HL-60 (cell line): Measurements from ENCODE around the gene RGS14.

Source experiments
- DNase-seq, 2 experiments: peaks; one replicate each; pipeline ENCODE4 v3.0.0-alpha.2; 2010 to 2020; ENCODE audit warnings: low read depth in 1 of 2, low spot score in 1 of 2
- H3K27ac ChIP-seq: fragments of 250-450 bp; sonication (Bioruptor Pico); replicated peaks from 2 replicates; pipeline ENCODE4 v1.5.1; 2020; ENCODE audit warnings: mild to moderate bottlenecking, moderate library complexity
- H3K27me3 ChIP-seq: fragments of 250-450 bp; sonication (Bioruptor Pico); 2 replicates; pipeline ENCODE4 v1.5.1; 2021; ENCODE audit warnings: mild to moderate bottlenecking, moderate library complexity; ENCODE audit not compliant: insufficient read depth, poor library complexity, severe bottlenecking
- H3K4me3 ChIP-seq: replicated peaks from 2 replicates; pipeline ENCODE4 v1.5.1; 2011; ENCODE audit warnings: mild to moderate bottlenecking, control low read depth, low read length; ENCODE audit not compliant: insufficient read depth
- GABPA ChIP-seq: IDR thresholded peaks from 2 replicates; pipeline ENCODE4 v1.6.1; 2012; ENCODE audit warnings: low read depth
- POLR2AphosphoS5 ChIP-seq: IDR thresholded peaks from 2 replicates; pipeline ENCODE4 v1.6.1; 2012; ENCODE audit warnings: low read depth
- SPI1 ChIP-seq: IDR thresholded peaks from 2 replicates; pipeline ENCODE4 v1.6.1; 2012; ENCODE audit warnings: low read depth, mild to moderate bottlenecking, borderline replicate concordance
- TF ChIP-seq, protein P1 (sequence below): IDR thresholded peaks from one replicate; pipeline ENCODE4 v1.5.1; 2011; ENCODE audit warnings: low read length, control low read depth, inconsistent platforms; ENCODE audit not compliant: insufficient read depth
- TF ChIP-seq, protein P2 (sequence below): IDR thresholded peaks from 2 replicates; pipeline ENCODE4 v1.6.1; 2012; ENCODE audit warnings: low read depth; ENCODE audit not compliant: insufficient replicate concordance

Gene RGS14

DNA sequence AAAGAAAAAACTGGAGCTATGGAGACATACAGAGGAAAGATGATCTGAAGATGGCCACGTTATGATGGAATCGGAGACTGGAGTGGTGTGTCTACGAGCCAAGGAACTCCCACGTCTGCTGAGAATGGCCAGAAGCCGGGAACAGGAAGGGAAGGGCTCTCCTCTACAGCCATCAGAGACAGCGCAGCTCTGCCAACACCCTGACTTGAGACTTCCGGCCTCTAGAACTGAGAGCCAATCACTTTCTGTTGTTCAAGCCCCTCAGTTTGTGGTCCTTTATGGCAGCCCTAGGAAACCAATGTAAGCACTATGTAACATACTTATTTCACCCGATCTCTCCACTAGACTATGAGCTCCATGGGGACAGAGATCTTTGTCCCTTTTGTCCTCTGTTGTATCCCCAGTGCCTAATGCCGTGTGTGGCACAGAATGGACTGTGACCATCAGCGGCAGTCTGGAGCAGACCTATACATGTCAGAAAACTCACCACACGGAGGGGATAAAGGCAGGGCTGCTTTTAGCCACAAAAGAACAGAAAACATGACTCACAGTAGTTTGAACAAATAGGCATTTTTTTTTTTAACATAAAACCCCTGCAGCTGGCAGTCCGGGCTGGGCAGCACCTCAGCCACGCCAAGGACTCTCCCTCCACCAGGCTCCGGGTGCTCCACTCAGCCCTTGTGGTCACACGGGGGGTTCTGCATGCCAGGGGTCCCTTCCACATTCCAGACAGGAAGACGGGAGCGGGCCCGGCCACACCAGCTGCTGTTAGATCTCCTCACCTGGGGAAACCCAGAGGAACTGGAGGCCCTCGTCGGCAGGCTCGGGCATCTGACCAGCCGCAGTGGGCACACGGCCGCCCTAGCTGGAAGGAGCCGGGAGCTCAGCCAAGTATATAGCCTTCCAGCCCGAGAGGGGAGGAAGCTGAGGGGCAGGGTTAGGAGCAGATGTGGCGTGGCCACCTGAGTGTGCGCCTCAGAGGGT, 29.9 kb upstream of the RGS14 start:
- TF ChIP-seq GABPA (no peak), POLR2AphosphoS5 (no peak)
- TF ChIP-seq, protein P1, sequence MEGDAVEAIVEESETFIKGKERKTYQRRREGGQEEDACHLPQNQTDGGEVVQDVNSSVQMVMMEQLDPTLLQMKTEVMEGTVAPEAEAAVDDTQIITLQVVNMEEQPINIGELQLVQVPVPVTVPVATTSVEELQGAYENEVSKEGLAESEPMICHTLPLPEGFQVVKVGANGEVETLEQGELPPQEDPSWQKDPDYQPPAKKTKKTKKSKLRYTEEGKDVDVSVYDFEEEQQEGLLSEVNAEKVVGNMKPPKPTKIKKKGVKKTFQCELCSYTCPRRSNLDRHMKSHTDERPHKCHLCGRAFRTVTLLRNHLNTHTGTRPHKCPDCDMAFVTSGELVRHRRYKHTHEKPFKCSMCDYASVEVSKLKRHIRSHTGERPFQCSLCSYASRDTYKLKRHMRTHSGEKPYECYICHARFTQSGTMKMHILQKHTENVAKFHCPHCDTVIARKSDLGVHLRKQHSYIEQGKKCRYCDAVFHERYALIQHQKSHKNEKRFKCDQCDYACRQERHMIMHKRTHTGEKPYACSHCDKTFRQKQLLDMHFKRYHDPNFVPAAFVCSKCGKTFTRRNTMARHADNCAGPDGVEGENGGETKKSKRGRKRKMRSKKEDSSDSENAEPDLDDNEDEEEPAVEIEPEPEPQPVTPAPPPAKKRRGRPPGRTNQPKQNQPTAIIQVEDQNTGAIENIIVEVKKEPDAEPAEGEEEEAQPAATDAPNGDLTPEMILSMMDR = no peak
- DNase-seq = no peak
- Histone ChIP-seq H3K27ac (no peak overlapping the region), H3K27me3 (no peaks in the 10 kb centered on the region), H3K4me3 (no peak overlapping the region)

DNA sequence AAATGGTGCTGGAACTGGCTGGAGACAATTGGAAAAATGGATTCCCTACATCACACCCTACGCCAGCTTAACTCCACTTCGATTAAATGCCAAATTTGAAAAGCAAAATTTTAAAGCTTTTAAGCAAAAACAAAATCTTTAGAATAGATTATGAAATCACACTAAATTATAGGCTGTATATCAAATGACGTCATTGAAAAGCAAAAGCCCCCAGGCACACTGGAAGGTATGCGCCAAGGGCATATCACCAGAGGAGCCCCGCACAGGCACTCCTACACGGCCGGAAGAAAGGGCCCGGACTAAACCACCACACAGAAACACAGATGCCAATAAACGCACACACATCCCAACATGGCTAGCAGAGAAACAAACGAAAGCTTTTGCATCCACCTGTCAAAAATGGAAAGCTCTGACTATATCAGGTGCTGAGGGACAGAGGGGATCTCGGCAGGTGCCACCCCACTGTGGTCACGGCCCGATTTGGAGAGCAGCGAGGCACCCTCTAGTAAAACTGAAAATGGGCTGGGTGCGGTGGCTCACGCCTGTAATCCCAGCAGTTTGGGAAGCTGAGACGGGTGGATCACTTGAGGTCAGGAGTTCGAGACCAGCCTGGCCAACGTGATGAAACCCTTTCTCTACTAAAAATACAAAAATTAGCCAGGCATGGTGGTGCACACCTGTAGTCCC, 29.0 kb upstream of the RGS14 start:
- Histone ChIP-seq H3K4me3 (no peak overlapping the region), H3K27me3 (no peaks in the 10 kb centered on the region), H3K27ac (no peak overlapping the region)
- DNase-seq = no peak
- TF ChIP-seq POLR2AphosphoS5 = no peak

DNA sequence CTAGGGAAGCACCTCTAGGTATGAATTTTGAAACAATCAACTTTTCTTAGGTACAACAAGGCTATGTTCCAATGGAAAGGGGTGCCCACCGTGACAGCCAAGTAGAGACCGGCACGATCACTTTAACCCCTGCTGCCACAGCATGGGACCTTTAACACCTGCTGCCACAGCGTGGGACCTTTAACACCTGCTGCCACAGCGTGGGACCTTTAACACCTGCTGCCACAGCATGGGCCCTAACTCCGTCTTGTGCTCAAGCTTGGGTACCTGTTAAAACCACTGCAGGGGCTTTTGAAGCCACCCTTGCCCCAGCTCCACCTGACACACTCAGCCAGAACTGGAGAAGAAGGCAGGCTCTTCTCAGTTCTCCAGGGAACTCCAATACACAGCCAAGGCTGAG, 27.8 kb upstream of the RGS14 start:
- Histone ChIP-seq H3K4me3 (no peak overlapping the region), H3K27ac (no peak overlapping the region), H3K27me3 (no peaks in the 10 kb centered on the region)
- DNase-seq = no peak
- TF ChIP-seq POLR2AphosphoS5 (no peak), GABPA (no peak), SPI1 (no peak)
- TF ChIP-seq, protein P2, sequence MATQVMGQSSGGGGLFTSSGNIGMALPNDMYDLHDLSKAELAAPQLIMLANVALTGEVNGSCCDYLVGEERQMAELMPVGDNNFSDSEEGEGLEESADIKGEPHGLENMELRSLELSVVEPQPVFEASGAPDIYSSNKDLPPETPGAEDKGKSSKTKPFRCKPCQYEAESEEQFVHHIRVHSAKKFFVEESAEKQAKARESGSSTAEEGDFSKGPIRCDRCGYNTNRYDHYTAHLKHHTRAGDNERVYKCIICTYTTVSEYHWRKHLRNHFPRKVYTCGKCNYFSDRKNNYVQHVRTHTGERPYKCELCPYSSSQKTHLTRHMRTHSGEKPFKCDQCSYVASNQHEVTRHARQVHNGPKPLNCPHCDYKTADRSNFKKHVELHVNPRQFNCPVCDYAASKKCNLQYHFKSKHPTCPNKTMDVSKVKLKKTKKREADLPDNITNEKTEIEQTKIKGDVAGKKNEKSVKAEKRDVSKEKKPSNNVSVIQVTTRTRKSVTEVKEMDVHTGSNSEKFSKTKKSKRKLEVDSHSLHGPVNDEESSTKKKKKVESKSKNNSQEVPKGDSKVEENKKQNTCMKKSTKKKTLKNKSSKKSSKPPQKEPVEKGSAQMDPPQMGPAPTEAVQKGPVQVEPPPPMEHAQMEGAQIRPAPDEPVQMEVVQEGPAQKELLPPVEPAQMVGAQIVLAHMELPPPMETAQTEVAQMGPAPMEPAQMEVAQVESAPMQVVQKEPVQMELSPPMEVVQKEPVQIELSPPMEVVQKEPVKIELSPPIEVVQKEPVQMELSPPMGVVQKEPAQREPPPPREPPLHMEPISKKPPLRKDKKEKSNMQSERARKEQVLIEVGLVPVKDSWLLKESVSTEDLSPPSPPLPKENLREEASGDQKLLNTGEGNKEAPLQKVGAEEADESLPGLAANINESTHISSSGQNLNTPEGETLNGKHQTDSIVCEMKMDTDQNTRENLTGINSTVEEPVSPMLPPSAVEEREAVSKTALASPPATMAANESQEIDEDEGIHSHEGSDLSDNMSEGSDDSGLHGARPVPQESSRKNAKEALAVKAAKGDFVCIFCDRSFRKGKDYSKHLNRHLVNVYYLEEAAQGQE = no peak
- TF ChIP-seq, protein P1 = no peak

DNA sequence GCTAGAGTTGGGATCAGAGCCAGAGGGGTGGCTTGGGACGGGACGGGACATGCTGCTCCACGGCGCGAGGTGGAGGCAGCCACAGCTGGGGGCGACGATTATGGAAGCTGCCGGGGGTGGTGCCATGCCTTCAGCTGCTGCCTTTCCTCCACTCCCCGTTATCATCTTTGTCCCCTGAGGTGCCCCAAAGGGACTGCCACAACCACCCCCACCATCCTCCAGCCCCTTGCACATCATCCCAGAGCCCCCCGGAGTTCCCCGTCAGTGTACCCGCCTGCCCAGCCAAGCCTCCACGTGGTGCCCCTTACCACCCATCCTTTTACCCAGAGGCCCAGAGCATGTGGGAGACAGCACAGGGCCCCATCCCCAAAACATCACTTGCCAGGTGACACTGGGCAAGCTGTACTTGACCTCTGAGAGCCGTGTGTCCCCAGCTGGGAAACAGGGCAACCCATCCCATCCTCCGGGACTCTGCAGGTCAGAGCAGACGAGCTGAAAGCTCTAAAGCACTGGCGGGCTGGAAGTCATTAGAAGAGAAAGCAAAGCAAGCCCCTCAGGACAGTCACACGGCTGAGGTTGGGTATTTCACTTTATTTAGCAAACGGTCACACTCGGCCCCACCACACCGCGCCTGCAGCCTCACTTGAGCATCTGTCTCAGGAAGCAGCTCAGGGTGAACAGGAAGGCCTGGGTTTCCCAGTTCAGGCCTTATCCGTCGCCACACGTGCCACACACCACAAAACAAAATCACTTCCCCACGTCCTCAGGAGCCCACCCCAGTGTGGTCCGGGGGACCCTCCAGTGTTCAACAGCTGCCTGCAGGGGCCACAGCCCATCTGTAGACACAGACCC, 26.5 kb upstream of the RGS14 start:
- no peaks in the 10 kb centered on the region for H3K27me3 ChIP-seq
- no peak for TF ChIP-seq GABPA
- TF ChIP-seq, protein P2 = no peak
- no peak for TF ChIP-seq SPI1
- H3K4me3 ChIP-seq = no peak overlapping the region
- H3K27ac ChIP-seq = no peak overlapping the region
- no peak for DNase-seq
